Measurements from ENCODE around the gene PAK5. TPM values are rescaled to one million over a fixed set of nuclear protein-coding genes. Genes with fewer than 3 reads are reported as not detected.

The PAK5 gene
- total RNA-seq, 1 donor, result not detected

DNA sequence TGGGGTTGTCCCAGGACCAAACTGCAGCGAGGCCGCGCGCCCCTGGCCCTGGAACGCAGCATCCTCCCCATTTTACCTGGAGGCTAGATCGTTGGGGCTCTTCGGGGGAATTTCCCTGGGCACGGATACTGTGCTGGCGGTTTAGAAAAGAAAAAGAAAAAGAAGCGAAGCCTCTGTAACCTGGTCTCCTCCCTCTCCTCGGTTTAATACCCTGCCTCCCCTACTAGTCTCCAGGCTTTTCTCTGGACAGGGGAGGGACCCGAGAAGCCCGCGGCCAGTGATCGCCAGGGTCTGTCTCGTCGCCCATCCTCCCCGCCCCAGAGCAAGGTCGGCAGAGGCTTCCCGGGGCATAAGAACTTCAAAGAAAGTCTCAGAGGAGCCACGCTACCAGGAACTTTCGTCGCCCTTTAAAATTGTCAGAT is 330.6 kb downstream of the PAK5 start:
- Histone ChIP-seq H3K27me3 (ENCODE audit: insufficient read depth, low read length) (peaks cover 87% of the 10 kb centered on the region), H3K9me3 (ENCODE audit: low read depth, low read length) (no peaks in the 10 kb centered on the region), H3K4me3 (ENCODE audit: low read length) (no peak overlapping the region), H3K4me1 (ENCODE audit: insufficient read depth, low read length) (peaks cover 46% of the 10 kb centered on the region)

DNA sequence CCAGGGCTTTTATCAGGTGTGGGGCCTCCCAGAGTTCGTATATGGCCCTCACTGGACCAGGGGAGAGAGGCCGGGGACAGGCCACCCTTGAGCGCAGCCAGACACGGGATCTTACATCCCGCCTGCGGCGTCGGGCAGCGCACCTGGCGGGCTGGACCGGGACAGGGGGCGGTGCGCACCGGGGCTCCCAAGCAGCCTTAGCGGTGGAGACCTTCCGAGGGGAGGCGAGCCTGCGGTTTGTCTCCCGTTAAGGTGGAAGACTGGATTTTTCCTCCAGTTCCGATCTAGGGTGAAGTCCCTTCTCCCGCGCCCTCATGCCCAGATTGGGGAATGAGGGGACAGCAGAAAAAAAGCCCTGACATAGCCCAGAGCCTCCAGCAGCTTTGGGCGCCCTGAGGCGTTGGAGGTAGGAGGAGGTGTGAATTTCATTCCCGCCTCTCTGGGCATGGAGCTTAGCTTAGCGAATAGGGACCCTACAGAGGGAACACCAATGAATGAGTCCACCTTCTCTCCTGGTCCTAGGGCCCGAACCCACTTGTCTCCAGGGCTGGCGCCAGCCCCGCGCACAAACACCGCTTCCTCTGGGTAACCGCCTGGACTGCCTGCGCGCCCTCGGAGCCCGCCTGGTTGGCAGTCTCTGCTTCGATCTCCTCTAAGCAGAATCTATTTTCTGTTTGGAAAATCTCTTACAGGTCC is 331.2 kb downstream of the PAK5 start:
- H3K9me3 ChIP-seq (ENCODE audit: low read depth, low read length), result no peaks in the 10 kb centered on the region
- peaks cover 83% of the 10 kb centered on the region for H3K27me3 ChIP-seq (ENCODE audit: insufficient read depth, low read length)
- H3K4me3 ChIP-seq (ENCODE audit: low read length), result no peak overlapping the region
- peaks cover 50% of the 10 kb centered on the region for H3K4me1 ChIP-seq (ENCODE audit: insufficient read depth, low read length)

- Histone ChIP-seq H3K27me3 (ENCODE audit: insufficient read depth, low read length) (peaks cover 76% of the 10 kb centered on the region), H3K4me3 (ENCODE audit: low read length) (no peak overlapping the region), H3K4me1 (ENCODE audit: insufficient read depth, low read length) (peaks cover 50% of the 10 kb centered on the region), H3K9me3 (ENCODE audit: low read depth, low read length) (no peaks in the 10 kb centered on the region)
Observed at GRCh38 chr20:9506964-9507369, 331.9 kb downstream of the PAK5 start.

DNA sequence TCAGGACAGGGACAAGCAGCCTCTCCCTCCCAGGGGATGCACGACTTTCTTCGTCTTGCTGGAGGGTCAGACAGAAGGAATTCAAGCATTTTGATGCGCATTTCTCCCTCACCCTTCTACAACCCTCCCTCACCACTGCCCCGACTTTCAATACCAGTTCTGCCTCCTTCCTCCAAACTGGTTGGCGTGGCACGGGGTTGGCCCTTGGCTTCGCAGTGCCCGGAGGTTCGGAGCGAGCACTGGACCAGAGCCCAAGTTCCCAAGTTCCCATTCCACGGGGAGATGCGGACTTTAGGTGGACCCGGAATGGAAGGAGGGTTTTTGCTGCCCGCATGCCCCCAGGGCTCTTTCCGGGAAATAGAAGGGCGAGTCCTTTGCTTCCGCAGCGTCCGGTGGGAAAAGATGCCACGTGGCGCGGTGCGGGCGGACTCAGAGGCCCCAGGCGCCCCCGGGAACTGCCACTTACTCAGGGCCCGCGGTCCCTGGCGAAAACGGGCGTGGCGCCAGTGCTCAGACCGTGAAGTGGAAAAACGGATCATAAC is 332.5 kb downstream of the PAK5 start:
- peaks cover 50% of the 10 kb centered on the region for H3K4me1 ChIP-seq (ENCODE audit: insufficient read depth, low read length)
- peaks cover 71% of the 10 kb centered on the region for H3K27me3 ChIP-seq (ENCODE audit: insufficient read depth, low read length)
- no peaks in the 10 kb centered on the region for H3K9me3 ChIP-seq (ENCODE audit: low read depth, low read length)
- no peak overlapping the region for H3K4me3 ChIP-seq (ENCODE audit: low read length)

DNA sequence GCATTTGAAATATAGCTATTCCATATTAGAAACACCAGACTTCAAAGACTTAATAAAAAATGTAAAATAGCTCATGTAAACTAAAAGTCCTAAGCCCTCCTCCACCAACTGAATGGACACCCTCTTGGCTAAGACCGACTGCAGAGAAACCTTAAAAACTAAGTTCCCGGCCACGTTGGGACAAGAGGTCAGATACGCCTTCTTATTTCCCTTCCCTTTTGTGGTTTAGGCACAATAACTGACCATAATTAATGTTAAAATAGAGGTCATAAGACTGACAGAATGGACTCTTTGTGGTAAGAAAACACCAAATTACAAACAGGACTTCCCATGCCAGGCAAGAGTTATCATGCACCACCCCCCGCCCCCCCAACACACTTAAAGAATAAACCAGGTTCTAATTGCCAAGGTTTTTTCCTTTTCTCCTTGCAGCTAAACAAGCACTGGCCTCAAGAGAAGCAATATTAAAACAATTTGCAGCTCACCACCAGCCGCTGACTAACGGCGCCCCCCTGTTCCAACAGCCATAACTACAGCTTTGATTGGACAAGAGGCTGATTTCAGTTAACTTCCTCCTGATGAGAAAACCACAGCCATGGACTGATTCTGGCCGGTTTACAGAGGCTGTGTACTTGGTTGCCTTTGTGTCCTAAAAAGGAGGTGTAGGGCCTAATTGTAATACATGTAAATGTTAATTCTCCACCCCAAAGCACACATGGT is 335.2 kb downstream of the PAK5 start:
- no peaks in the 10 kb centered on the region for H3K9me3 ChIP-seq (ENCODE audit: low read depth, low read length)
- H3K4me1 ChIP-seq (ENCODE audit: insufficient read depth, low read length), result peaks cover 60% of the 10 kb centered on the region
- H3K4me3 ChIP-seq (ENCODE audit: low read length), result no peak overlapping the region
- peaks cover 44% of the 10 kb centered on the region for H3K27me3 ChIP-seq (ENCODE audit: insufficient read depth, low read length)

- no peaks in the 10 kb centered on the region for H3K9me3 ChIP-seq (ENCODE audit: low read depth, low read length)
- H3K27me3 ChIP-seq (ENCODE audit: insufficient read depth, low read length), result peaks cover 22% of the 10 kb centered on the region
- no peak overlapping the region for H3K4me3 ChIP-seq (ENCODE audit: low read length)
- H3K4me1 ChIP-seq (ENCODE audit: insufficient read depth, low read length), result peaks cover 49% of the 10 kb centered on the region
Observed at GRCh38 chr20:9501473-9501872, 337.4 kb downstream of the PAK5 start.

- peaks cover 52% of the 10 kb centered on the region for H3K4me1 ChIP-seq (ENCODE audit: insufficient read depth, low read length)
- H3K9me3 ChIP-seq (ENCODE audit: low read depth, low read length), result no peaks in the 10 kb centered on the region
- peaks cover 8% of the 10 kb centered on the region for H3K27me3 ChIP-seq (ENCODE audit: insufficient read depth, low read length)
- H3K4me3 ChIP-seq (ENCODE audit: low read length), result no peak overlapping the region
Observed at GRCh38 chr20:9500121-9500520, 338.8 kb downstream of the PAK5 start.

DNA sequence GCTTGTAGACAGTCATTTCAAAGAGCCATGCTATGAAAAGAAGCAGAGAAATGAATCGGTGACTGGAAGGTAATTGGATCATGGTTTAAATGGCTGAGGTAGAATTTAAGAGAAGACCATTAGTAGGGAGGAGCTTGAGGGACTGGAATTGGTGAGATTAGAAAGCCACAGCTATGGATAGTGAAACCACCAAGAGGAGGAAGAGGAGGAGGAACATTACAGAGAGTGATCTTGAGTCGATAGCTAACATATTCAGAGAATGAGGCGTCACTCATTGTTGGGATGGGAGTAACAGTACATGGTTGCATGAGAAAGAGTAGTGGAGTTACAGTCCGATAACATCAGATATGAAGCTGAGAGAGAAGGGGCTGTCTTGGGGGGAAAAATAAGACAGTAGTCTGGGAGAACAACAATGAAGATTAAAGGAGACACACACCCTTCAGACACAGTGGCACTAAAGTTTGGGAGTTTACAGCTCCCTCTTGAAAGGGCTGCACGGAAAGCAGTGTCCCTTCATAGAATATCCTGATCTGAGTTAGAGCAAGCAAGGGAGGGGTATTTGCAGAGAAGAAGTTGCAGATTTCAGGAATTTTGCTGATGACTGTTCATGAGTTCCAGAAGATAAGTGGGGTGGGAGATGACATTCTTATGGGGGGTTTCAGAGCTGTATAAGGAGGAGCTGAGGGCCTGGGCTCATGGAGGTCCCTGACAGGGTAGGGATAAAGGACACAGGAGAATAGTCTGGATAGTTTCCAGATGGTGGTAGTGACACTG is 339.6 kb downstream of the PAK5 start:
- Histone ChIP-seq H3K4me1 (ENCODE audit: insufficient read depth, low read length) (peaks cover 52% of the 10 kb centered on the region), H3K27me3 (ENCODE audit: insufficient read depth, low read length) (peaks cover 3% of the 10 kb centered on the region), H3K4me3 (ENCODE audit: low read length) (no peak overlapping the region), H3K9me3 (ENCODE audit: low read depth, low read length) (no peaks in the 10 kb centered on the region)

- no peaks in the 10 kb centered on the region for H3K9me3 ChIP-seq (ENCODE audit: low read depth, low read length)
- peaks cover 42% of the 10 kb centered on the region for H3K4me1 ChIP-seq (ENCODE audit: insufficient read depth, low read length)
- no peak overlapping the region for H3K4me3 ChIP-seq (ENCODE audit: low read length)
Observed at GRCh38 chr20:9498322-9498721, 340.6 kb downstream of the PAK5 start.

DNA sequence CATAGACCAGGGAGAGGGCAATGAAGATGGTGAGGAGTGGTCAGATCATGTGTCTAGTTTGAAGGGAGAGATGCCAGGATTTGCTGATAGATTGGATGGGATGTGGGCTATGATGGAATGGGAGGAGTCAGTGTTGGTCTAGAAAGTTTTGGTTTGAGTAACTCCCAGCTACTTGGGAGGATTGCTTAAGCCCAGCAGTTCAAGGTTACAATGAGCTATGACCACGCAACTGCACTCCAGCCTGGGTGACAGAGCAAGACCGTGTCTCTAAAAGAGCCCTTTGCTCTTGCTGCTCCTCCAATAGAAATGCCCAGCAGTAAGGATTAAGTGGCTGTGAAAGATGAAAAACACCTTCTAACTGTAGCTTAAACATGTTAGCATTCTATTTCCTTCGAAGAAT is 342.7 kb downstream of the PAK5 start:
- Histone ChIP-seq H3K27me3 (ENCODE audit: insufficient read depth, low read length) (no peaks in the 10 kb centered on the region), H3K9me3 (ENCODE audit: low read depth, low read length) (no peaks in the 10 kb centered on the region), H3K4me3 (ENCODE audit: low read length) (no peak overlapping the region), H3K4me1 (ENCODE audit: insufficient read depth, low read length) (peaks cover 37% of the 10 kb centered on the region)

More at GRCh38 chr20:9498322-9498721, 340.6 kb downstream of the PAK5 start:
- no peaks in the 10 kb centered on the region for H3K27me3 ChIP-seq (ENCODE audit: insufficient read depth, low read length)

GRCh38 chr20:9495701-9496100 is 343.2 kb downstream of the PAK5 start:
- H3K27me3 ChIP-seq (ENCODE audit: insufficient read depth, low read length), result no peaks in the 10 kb centered on the region
- no peak overlapping the region for H3K4me3 ChIP-seq (ENCODE audit: low read length)
- H3K4me1 ChIP-seq (ENCODE audit: insufficient read depth, low read length), result peaks cover 37% of the 10 kb centered on the region
- no peaks in the 10 kb centered on the region for H3K9me3 ChIP-seq (ENCODE audit: low read depth, low read length)

DNA sequence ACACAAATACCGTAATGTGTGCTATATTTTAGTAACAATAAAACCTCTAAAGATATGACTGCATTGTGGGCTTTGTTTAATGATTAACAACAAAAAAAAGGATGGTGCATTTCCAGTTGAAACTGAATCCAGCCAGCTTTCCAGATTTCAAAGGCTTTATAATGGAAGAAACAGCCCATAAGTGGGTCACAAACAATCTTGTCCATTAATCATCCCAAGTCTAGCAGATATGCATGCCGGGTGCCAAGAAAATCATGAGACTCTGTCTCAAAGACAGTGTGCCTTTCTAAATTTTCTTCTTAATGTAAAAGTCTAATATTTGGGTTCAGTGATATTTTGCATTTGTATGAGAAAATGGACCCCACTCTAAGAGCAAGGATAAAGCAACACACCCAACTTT is 345.1 kb downstream of the PAK5 start:
- Histone ChIP-seq H3K27me3 (ENCODE audit: insufficient read depth, low read length) (no peaks in the 10 kb centered on the region), H3K4me3 (ENCODE audit: low read length) (no peak overlapping the region), H3K4me1 (ENCODE audit: insufficient read depth, low read length) (peaks cover 19% of the 10 kb centered on the region), H3K9me3 (ENCODE audit: low read depth, low read length) (no peaks in the 10 kb centered on the region)

- H3K4me1 ChIP-seq (ENCODE audit: insufficient read depth, low read length), result peaks cover 15% of the 10 kb centered on the region
- H3K27me3 ChIP-seq (ENCODE audit: insufficient read depth, low read length), result no peaks in the 10 kb centered on the region
- H3K9me3 ChIP-seq (ENCODE audit: low read depth, low read length), result no peaks in the 10 kb centered on the region
- H3K4me3 ChIP-seq (ENCODE audit: low read length), result no peak overlapping the region
Observed at GRCh38 chr20:9492067-9492466, 346.8 kb downstream of the PAK5 start.

DNA sequence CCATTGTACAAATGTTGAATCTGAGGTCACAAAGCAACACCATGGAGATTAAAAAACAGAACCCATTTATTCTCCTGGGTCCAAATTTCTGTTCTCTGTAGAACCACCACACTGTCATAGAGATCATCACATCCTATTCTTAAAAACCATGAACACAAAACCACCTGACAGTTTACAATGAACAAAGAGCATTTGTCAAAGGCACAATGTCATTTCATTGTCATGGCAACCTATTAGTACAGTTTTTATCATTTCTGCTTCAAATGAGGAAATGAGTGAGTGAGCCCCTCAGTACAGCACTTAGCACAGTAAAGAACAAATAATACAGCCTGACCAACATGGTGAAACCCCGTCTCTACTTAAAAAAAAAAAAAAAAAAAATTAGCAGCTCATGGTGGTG is 347.6 kb downstream of the PAK5 start:
- Histone ChIP-seq H3K4me1 (ENCODE audit: insufficient read depth, low read length) (peaks cover 11% of the 10 kb centered on the region), H3K4me3 (ENCODE audit: low read length) (no peak overlapping the region), H3K9me3 (ENCODE audit: low read depth, low read length) (no peaks in the 10 kb centered on the region), H3K27me3 (ENCODE audit: insufficient read depth, low read length) (no peaks in the 10 kb centered on the region)

DNA sequence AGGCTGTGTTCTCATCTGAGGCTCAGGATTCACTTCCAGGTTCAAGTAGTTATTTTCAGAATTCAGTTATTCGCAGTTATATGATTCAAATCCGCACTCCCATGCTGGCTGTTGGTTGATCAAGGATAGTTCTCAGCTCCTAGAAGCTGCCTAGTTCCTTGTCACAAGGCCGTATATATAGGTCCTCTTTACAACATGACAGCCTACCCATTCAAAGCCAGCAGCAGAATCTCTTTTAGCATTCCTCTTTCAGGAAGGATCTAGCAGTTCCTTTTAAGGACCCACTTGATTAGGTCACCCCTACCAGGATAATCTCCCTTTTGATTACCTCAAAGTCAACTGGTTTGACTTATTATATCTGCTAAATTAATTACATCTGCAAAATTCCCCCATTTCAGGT is 348.2 kb downstream of the PAK5 start:
- Histone ChIP-seq H3K4me3 (ENCODE audit: low read length) (no peak overlapping the region), H3K9me3 (ENCODE audit: low read depth, low read length) (no peaks in the 10 kb centered on the region), H3K27me3 (ENCODE audit: insufficient read depth, low read length) (no peaks in the 10 kb centered on the region), H3K4me1 (ENCODE audit: insufficient read depth, low read length) (peaks cover 12% of the 10 kb centered on the region)

Measured in mononuclear cell (primary cell).